GM19455 (cell line): ENCODE measurements around the gene EXOC1L.

ENCODE experiments used
- ATAC-seq: cut with Tn5 transposase; IDR thresholded peaks from one replicate; pipeline ENCODE4 v1.9.1; 2021; ENCODE audit not compliant: unreplicated experiment

EXOC1L gene

GRCh38 chr4:55879224-55879623, 59.6 kb downstream of the EXOC1L start:
- no peak for ATAC-seq

- ATAC-seq, result no peak
Observed at GRCh38 chr4:55880652-55881280, 61.2 kb downstream of the EXOC1L start.

GRCh38 chr4:55884093-55884850, 64.7 kb downstream of the EXOC1L start:
- no peak for ATAC-seq

GRCh38 chr4:55884851-55885219, 65.2 kb downstream of the EXOC1L start:
- ATAC-seq, result no peak
